HEK293T (cell line): ENCODE data around the gene INS.

Experiments
- BHLHE40 ChIP-seq: fragments of 450-650 bp; IDR thresholded peaks from 2 replicates; pipeline ENCODE4 v1.6.1; 2016; ENCODE audit warnings: mild to moderate bottlenecking, moderate library complexity, borderline replicate concordance
- FOXA1 ChIP-seq: fragments of 450-650 bp; IDR thresholded peaks from 2 replicates; pipeline ENCODE4 v1.6.1; 2016; ENCODE audit warnings: mild to moderate bottlenecking
- SP1 ChIP-seq: fragments of 450-650 bp; IDR thresholded peaks from 2 replicates; pipeline ENCODE4 v1.6.1; 2017
- TARDBP ChIP-seq: fragments of 450-650 bp; IDR thresholded peaks from 2 replicates; pipeline ENCODE4 v1.6.1; 2016
- ZNF384 ChIP-seq: fragments of 450-650 bp; IDR thresholded peaks from 2 replicates; pipeline ENCODE4 v1.6.1; 2016

- TF ChIP-seq BHLHE40 (no peak), SP1 (no peak), FOXA1 (no peak), ZNF384 (no peak), TARDBP (no peak)
Observed at GRCh38 chr11:2204361-2205213, 43.6 kb upstream of the INS start.
